HepG2 (cell line): ENCODE data around the gene FAM72B.
"Not testable (repeated sequence)": the region's sequence is repeated elsewhere in the genome, so short reads cannot be mapped to it uniquely, and the experiment has no call there.

Experiments
- CEBPB ChIP-seq: IDR thresholded peaks from 2 replicates; pipeline ENCODE4 v1.6.1; 2011; ENCODE audit warnings: low read depth, low read length, improper control_type of control experiment, borderline replicate concordance
- CTCF ChIP-seq: sonication (generic); formaldehyde crosslinking; IDR thresholded peaks from 2 replicates; pipeline ENCODE4 v1.5.0; 2020; ENCODE audit warnings: mild to moderate bottlenecking, missing genetic modification reagents, moderate library complexity
- POLR2A ChIP-seq, 2 experiments: IDR thresholded peaks; 2 replicates each; pipeline ENCODE4 v1.6.1; 2011; ENCODE audit warnings: low read depth in 2 of 2, low read length in 2 of 2, mild to moderate bottlenecking in 1 of 2, moderate library complexity in 1 of 2; ENCODE audit not compliant: insufficient read depth in 1 of 2
- ZNF850 ChIP-seq: sonication (generic); formaldehyde crosslinking; conservative IDR thresholded peaks from 2 replicates; pipeline ENCODE4 v1.9.0; 2021; ENCODE audit warnings: mild to moderate bottlenecking, missing genetic modification reagents

- TF ChIP-seq CTCF; ZNF850; CEBPB; POLR2A (IDR thresholded peaks at IDR 0.05; ENCODE audit: insufficient read depth in 1 of 2, low read depth in 2 of 2, low read length in 2 of 2): not testable (repeated sequence)
Observed at GRCh38 chr1:121152788-121153187, 31.4 kb downstream of the FAM72B start.
